ENCODE data around the gene PBX1. TPM values are rescaled to one million over a fixed set of nuclear protein-coding genes. Genes with fewer than 3 reads are reported as not detected.
"Not testable (repeated sequence)": the region's sequence is repeated elsewhere in the genome, so short reads cannot be mapped to it uniquely, and the experiment has no call there.

PBX1 gene
- total RNA-seq, 2 donors from 2014 or later: 0.80 to 16.6 TPM

DNA sequence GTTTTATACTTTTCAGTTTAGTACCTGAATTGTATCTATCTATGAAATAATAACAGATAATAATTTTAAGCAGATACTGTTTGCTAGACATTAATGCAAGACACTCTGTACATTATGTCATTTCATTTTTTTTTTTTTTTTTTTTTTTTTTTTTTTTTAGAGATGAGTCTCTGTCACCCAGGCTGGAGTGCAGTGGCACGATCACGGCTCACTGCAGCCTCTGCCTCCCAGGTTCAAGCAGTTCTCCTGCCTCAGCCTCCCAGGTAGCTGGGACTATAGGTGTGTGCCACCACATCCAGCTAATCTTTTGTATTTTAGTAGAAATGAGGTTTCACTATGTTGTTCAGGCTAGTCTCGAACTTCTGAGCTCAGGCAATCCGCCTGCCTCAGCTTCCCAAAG lies 44.8 kb downstream of the PBX1 start:
- H3K36me3 Mint-ChIP-seq (ENCODE audit: low read depth); H3K4me3 Mint-ChIP-seq; H3K4me1 Mint-ChIP-seq; H3K27me3 Mint-ChIP-seq; ATAC-seq; H3K27ac Mint-ChIP-seq; DNase-seq; H3K9me3 ChIP-seq (ENCODE audit: control insufficient read depth, low read length, poor library complexity, severe bottlenecking): not testable (repeated sequence)

DNA sequence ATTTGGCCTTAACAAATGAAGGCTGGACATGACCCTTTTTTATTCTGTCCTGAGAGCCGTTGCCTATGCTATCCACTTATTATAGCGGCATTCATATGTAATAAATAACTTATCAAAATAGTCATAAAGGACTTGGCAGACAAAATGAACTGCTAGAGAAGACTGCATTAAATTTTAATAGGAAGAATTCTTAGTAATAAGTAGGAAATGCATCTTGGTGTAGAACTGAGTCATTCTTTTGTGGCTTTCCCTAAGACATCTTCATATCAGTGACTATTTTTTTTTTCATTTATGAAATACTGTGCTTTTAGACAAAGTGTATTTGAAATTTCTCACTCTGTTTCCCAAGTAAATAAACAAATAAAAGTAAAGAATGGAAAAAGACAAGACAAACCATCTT lies 45.6 kb downstream of the PBX1 start:
- no peak overlapping the region for H3K4me3 Mint-ChIP-seq
- H3K4me1 Mint-ChIP-seq: no peaks in the 10 kb centered on the region
- DNase-seq (no peak), ATAC-seq (no peak)
- H3K27me3 Mint-ChIP-seq: no peaks in the 10 kb centered on the region
- H3K27ac Mint-ChIP-seq: no peak overlapping the region
- H3K9me3 ChIP-seq (ENCODE audit: control insufficient read depth, low read length, poor library complexity, severe bottlenecking): no peaks in the 10 kb centered on the region
- no peaks in the 10 kb centered on the region for H3K36me3 Mint-ChIP-seq (ENCODE audit: low read depth)

DNA sequence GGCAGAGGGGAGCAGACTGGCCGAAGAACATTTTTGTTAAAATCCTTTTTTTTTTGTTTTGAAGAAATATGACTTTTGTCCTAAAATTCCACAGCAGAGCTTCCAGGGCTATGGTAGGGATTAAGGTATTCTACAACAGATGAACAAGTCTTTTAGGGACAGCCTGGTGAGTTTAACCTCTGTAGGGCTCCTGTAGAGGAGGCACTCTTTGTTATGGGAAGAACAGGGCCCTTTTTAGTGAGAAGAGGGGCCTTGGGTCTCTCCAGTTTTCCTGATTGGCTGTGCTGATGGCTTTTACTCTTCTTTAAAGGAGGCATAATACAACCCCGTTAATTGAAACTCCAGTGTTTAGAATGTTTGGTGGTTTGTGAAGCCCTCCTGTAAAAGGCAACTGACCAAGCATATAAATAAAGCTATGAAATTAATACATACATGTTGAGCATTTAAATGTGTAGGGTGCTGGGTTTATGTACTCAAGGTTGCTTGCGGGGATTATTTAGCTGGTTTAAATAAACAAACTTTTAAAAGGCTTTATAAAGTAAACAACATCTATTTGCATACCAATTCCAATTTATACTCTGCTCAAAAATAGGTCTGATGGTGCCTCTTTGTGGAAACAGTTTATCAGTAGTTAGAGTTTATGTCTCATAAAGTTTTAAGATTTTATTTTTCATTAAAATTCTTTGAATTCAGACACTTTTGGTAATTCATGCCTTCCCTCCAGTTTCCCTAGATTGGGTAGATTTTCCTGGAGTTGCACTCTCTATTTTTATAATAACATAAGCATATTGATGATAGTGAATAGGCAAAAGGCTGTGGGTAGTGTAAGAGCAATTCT lies 46.5 kb downstream of the PBX1 start:
- Mint-ChIP-seq H3K4me3 (no peak overlapping the region), H3K27me3 (no peaks in the 10 kb centered on the region), H3K4me1 (no peaks in the 10 kb centered on the region), H3K36me3 (ENCODE audit: low read depth) (no peaks in the 10 kb centered on the region), H3K27ac (no peak overlapping the region)
- no peak for DNase-seq
- H3K9me3 ChIP-seq (ENCODE audit: control insufficient read depth, low read length, poor library complexity, severe bottlenecking): no peaks in the 10 kb centered on the region
- no peak for ATAC-seq

DNA sequence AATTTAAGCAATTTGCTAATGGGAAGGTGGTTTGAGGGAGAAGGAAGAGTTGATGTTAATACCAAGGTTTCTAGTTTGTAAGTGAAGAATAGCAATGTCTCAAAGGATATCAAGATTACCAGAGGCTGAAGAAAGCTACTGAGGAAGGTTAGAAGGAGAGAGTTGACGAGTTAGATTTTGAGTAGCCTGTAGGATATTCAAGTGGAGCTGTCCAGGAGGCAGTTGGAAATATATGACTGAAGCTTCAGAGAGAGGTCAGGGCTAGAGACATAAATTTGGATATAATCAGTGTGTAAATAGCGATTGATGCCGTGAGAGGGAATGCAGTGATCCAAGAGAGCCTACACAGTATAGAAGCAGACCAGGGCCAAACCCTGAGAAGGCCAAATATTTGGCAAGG lies 48.4 kb downstream of the PBX1 start:
- Mint-ChIP-seq H3K36me3 (ENCODE audit: low read depth) (no peaks in the 10 kb centered on the region), H3K27me3 (no peaks in the 10 kb centered on the region), H3K4me1 (no peaks in the 10 kb centered on the region), H3K27ac (no peak overlapping the region), H3K4me3 (no peak overlapping the region)
- H3K9me3 ChIP-seq (ENCODE audit: control insufficient read depth, low read length, poor library complexity, severe bottlenecking): no peaks in the 10 kb centered on the region
- ATAC-seq: no peak
- no peak for DNase-seq

DNA sequence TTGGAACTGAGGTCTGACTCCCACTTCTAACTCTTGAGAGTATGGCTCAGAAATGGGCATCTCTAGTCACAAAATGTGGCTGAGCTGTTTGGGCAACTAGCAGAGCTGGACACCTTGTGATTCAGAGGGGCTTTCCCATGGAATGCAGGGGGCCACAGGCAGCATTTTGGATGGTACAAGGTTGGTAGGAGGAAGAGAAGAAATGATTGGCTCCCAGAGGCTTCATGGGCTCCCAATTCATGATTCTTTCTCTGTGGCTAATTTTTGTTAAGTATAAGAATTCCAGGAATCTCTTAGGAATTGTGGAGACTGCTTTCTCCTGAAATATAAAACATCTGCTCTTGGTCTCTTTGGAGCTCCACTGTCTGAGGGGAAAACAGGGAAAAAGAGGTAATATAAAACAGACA lies 49.7 kb downstream of the PBX1 start:
- Mint-ChIP-seq H3K27ac (no peak overlapping the region), H3K4me3 (no peak overlapping the region), H3K4me1 (no peaks in the 10 kb centered on the region), H3K36me3 (ENCODE audit: low read depth) (no peaks in the 10 kb centered on the region), H3K27me3 (no peaks in the 10 kb centered on the region)
- H3K9me3 ChIP-seq (ENCODE audit: control insufficient read depth, low read length, poor library complexity, severe bottlenecking): no peaks in the 10 kb centered on the region
- ATAC-seq (no peak), DNase-seq (no peak)

DNA sequence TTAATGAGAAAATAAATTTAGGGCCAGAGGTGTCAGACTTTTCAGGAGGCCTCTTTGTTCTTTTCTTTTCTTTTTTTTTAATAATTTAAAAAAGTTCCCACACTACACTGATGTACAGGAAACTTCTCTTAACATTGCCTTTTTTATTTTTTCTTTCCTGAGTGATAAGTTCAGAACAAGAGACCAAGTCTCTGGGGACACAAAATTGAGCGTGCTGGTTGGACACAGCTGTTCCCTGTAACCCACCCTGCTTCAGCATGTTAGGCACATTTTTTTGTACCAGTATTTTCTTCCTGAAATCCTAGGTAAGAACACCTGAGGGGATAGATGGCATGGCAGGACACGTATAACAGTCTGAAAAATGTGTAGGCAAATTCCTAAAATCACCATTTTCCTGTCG lies 50.1 kb downstream of the PBX1 start:
- H3K4me1 Mint-ChIP-seq: no peaks in the 10 kb centered on the region

DNA sequence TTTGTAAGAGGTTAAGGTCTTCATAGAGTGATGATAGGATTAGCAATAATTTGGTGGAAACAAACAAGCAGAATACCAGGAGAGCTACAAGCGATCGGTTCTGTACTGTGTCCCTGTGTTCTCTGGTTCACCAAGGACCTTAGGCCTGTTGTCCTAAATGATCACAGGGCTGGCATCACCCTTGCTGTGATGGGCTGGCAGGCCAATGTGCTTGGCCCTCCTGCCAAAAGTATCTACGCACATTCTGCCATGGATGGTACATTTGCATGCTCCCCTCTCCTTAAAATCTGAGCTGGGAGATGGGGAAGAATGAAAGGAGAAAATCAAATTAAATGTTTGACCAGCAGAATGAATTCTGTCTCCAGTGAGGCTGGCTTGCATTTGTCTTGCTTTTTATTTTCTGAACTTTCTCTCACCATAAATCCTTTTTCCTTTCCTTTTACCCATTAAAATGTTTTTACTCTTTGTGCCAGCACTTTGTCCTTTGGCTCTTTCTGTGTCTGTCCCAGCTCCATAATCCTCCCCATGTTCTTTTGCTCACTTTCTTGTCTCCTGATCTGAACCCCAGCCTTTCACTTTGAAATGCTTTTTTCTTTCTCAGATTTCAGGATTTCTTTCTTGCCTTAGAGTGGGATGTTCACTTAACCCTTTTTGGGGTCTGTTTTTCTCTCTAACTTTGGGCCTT lies 51.7 kb downstream of the PBX1 start:
- no peak for ATAC-seq
- Mint-ChIP-seq H3K27ac (no peak overlapping the region), H3K4me3 (no peak overlapping the region), H3K27me3 (no peaks in the 10 kb centered on the region), H3K4me1 (no peaks in the 10 kb centered on the region), H3K36me3 (ENCODE audit: low read depth) (no peaks in the 10 kb centered on the region)
- DNase-seq: no peak
- H3K9me3 ChIP-seq (ENCODE audit: control insufficient read depth, low read length, poor library complexity, severe bottlenecking): no peaks in the 10 kb centered on the region

More for the DNA sequence above, 50.1 kb downstream of the PBX1 start:
- Mint-ChIP-seq H3K36me3 (ENCODE audit: low read depth) (no peaks in the 10 kb centered on the region), H3K27me3 (no peaks in the 10 kb centered on the region), H3K4me3 (no peak overlapping the region), H3K27ac (no peak overlapping the region)
- ATAC-seq: no peak
- H3K9me3 ChIP-seq (ENCODE audit: control insufficient read depth, low read length, poor library complexity, severe bottlenecking): no peaks in the 10 kb centered on the region
- no peak for DNase-seq

DNA sequence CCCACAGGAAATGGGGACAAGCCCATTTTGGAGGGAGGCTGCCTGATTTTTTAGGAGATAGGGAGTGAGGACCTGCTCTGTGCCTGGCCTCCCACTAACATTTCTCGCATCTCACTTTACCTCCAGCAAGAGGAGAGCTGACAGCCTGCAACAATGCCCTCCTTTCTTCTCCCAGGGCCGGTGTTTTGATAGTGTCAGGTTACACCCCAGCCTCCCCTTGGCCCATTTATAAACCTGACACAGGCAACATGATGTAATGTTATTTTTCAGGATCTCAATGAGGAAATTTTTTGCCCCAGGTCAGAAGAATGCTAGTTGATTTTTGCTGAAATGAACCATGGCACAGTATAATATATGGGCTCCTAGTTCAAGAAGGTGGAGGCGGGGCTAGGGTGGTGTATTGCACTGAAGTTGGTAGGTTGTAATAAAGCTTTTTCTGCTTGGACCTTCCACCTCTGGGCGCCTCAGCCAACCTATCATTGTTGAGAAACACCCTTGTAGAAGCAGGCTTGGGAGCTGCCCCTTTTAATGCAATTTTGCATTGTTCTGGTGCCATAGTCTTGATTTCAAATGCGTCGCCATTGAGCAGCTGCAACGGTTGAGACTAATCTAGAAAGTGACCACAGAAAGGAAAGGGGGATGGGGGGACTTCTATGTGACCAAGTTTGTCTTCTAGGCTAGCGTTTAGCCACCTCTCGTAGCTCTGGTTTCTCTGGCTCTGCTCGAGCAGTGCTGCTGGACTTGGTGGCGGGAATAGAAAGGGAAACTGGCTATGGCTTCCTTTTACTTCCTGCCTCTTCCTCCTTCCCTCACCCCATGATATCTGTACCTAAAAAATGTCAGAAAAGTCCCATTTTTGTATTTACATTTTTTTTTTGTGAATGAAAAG lies 53.0 kb downstream of the PBX1 start:
- H3K9me3 ChIP-seq (ENCODE audit: control insufficient read depth, low read length, poor library complexity, severe bottlenecking): no peaks in the 10 kb centered on the region
- no peak for ATAC-seq
- DNase-seq: no peak
- H3K27ac Mint-ChIP-seq: no peak overlapping the region
- no peaks in the 10 kb centered on the region for H3K27me3 Mint-ChIP-seq
- no peaks in the 10 kb centered on the region for H3K36me3 Mint-ChIP-seq (ENCODE audit: low read depth)
- H3K4me1 Mint-ChIP-seq: no peaks in the 10 kb centered on the region
- no peak overlapping the region for H3K4me3 Mint-ChIP-seq

DNA sequence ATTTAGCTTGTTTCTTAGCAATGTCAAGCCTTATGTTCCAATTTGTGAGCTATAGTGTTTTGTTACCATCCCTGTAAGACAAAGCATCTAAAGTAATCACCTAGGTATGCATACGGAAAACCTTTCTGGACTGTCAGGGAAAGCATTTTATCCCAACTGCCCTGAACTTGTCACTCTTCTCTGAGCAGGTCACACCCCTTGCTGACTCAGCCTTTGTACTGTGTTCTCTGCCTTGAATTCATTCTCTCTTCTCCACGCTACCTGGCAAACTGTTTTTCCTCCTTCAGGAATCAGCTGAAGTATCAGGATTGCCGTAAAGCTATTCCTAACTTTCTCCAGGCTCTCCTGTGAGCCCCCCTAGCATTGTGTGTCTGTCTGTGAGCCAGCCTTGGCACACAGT lies 54.2 kb downstream of the PBX1 start:
- Mint-ChIP-seq H3K27me3 (no peaks in the 10 kb centered on the region), H3K36me3 (ENCODE audit: low read depth) (no peaks in the 10 kb centered on the region), H3K27ac (no peak overlapping the region), H3K4me3 (no peak overlapping the region), H3K4me1 (no peaks in the 10 kb centered on the region)
- DNase-seq (no peak), ATAC-seq (no peak)
- H3K9me3 ChIP-seq (ENCODE audit: control insufficient read depth, low read length, poor library complexity, severe bottlenecking): no peaks in the 10 kb centered on the region

DNA sequence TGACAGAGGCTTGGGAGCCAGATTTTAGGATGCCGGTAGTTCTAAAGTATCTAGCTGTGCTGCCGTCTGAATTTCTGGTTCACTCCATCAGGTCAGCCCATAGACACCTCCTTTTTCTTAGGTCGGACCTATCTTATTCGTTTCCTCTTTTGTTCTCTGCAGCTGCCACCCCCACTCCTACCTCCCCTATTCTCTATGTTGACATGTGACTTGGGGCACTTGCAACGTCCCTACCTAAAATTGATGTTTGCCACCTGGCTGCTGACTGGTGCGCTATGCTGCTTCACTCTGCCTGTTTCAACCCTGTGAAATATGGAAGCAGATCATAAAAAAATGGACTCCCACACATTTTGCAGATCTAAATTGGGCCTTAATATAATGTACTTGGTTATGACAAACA lies 55.3 kb downstream of the PBX1 start:
- H3K9me3 ChIP-seq (ENCODE audit: control insufficient read depth, low read length, poor library complexity, severe bottlenecking): no peaks in the 10 kb centered on the region
- DNase-seq (no peak), ATAC-seq (no peak)
- Mint-ChIP-seq H3K4me1 (no peaks in the 10 kb centered on the region), H3K27me3 (no peaks in the 10 kb centered on the region), H3K4me3 (no peak overlapping the region), H3K27ac (no peak overlapping the region), H3K36me3 (ENCODE audit: low read depth) (no peaks in the 10 kb centered on the region)

DNA sequence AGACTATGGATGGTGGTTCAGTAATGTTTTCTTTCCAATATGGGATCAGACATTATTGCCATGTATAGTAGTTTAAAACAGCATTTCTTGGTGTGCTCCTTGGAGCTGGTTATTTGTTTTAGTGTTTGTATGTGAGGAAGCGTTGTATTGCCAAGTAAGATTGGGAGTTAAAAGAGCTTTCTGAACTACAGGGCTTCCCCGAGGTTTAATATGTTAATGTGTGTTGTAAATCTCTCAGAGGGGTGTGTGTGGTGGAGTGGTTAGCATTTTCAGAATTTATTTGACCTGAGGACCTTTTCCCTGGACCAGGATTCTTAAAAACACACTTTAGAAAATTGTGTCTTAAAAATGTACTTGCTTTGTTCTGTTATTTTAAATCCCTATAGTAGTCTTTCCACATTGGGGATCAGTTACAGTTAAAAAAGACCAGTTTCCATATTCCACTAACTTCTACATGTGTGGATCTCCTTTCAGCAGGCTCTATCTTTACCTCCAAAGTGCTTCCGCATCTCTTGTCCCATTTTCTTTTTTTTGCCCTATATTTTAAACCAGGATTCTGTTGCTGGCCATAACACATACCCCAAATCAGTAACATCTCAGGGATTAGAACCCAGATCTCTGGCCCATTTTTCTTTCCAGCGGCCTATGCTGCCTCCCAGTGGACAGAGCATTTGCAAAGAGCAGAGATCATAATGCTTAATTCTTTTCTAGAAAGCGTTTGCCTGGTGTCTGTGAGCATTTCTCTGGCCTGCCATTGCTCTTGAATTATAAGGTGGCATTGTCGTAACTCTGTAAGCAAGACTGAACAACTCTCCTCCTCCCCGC lies 58.6 kb downstream of the PBX1 start:
- H3K9me3 ChIP-seq (ENCODE audit: control insufficient read depth, low read length, poor library complexity, severe bottlenecking): no peaks in the 10 kb centered on the region
- ATAC-seq (no peak), DNase-seq (no peak)
- Mint-ChIP-seq H3K36me3 (ENCODE audit: low read depth) (no peaks in the 10 kb centered on the region), H3K4me3 (no peak overlapping the region), H3K27ac (no peak overlapping the region), H3K4me1 (no peaks in the 10 kb centered on the region), H3K27me3 (no peaks in the 10 kb centered on the region)

DNA sequence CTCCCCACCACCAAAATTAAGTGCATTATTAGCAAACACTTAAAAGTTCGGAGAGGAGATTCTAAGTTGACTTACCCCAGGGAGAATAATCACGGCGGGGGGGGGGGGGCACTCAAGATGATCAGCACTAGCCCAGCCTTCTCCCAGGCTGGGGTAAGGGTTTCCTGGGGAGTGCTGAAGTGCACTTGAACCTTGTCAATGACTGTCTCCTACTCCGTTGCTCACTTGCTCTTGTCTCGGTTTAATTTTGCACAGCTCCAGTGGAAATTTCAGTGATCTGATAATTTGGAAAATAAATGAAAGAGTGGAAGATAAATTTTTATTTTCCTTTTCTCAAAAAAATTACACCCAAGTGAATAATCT lies 59.2 kb downstream of the PBX1 start:
- H3K4me3 Mint-ChIP-seq: no peak overlapping the region
- DNase-seq (no peak), ATAC-seq (no peak)
- H3K27me3 Mint-ChIP-seq: no peaks in the 10 kb centered on the region
- H3K36me3 Mint-ChIP-seq (ENCODE audit: low read depth): no peaks in the 10 kb centered on the region
- H3K27ac Mint-ChIP-seq: no peak overlapping the region
- no peaks in the 10 kb centered on the region for H3K9me3 ChIP-seq (ENCODE audit: control insufficient read depth, low read length, poor library complexity, severe bottlenecking)
- H3K4me1 Mint-ChIP-seq: no peaks in the 10 kb centered on the region

Measured in T-helper 17 cell (primary cell).